Sigmoid colon (tissue), 7 donors: ENCODE measurements around the gene DPM2. TPM values are rescaled to one million over a fixed set of nuclear protein-coding genes. Genes with fewer than 3 reads are reported as not detected.

Experiments
- DNase-seq: peaks from one replicate; pipeline ENCODE4 v3.0.0-alpha.2; 2019
- H3K27ac ChIP-seq, 4 donors: fragments of 200-600 bp; sonication (generic); one replicate each; pipeline ENCODE4 v1.5.1; 2016 to 2019; ENCODE audit warnings: mild to moderate bottlenecking in 1 of 4
- H3K27me3 ChIP-seq, 3 donors: fragments of 200-600 bp; sonication (generic); one replicate each; pipeline ENCODE4 v1.5.1; 2019; ENCODE audit warnings: mild to moderate bottlenecking in 1 of 3
- H3K36me3 ChIP-seq, 4 donors: fragments of 200-600 bp; sonication (generic); one replicate each; pipeline ENCODE4 v1.5.1; 2016 to 2019
- H3K4me1 ChIP-seq, 4 donors: fragments of 200-600 bp; sonication (generic); one replicate each; pipeline ENCODE4 v1.5.1; 2017 to 2019
- H3K4me3 ChIP-seq, 4 donors: fragments of 200-600 bp; sonication (generic); one replicate each; pipeline ENCODE4 v1.5.1; 2017 to 2019; ENCODE audit warnings: mild to moderate bottlenecking in 2 of 4, moderate library complexity in 1 of 4
- H3K9me3 ChIP-seq, 4 donors: fragments of 200-600 bp in 3 of 4; sonication (generic) in 3 of 4; one replicate each; pipeline versions ENCODE4 v1.5.1 to v1.6.1; 2013 to 2019
- EP300 ChIP-seq, 4 donors: sonication (generic); formaldehyde crosslinking; IDR thresholded peaks; one replicate each; pipeline ENCODE4 v1.6.1; 2017; ENCODE audit warnings: antibody characterized with exemption in 4 of 4
- POLR2A ChIP-seq, 2 donors: fragments of 450-650 bp; IDR thresholded peaks; one replicate each; pipeline ENCODE4 v1.6.1; 2016; ENCODE audit warnings: antibody characterized with exemption in 2 of 2, mild to moderate bottlenecking in 2 of 2, moderate library complexity in 2 of 2
- POLR2AphosphoS5 ChIP-seq, 4 donors: sonication (generic); formaldehyde crosslinking; IDR thresholded peaks; one replicate each; pipeline ENCODE4 v1.6.1; 2017; ENCODE audit warnings: antibody characterized with exemption in 4 of 4
- WGBS, 2 donors: extraction: QIAGEN DNeasy Blood & Tissue Kit; methylation state at CpG; one replicate each; pipeline ENCODE4 v1.1.7; 2013; 5-methylcytosine and 5-hydroxymethylcytosine counted together
- intact Hi-C: fragments of 100-400 bp; cut with DNase I; formaldehyde crosslinking; loops from one replicate; pipeline ENCODE4 v1.15.1; 2023
- polyA plus RNA-seq, 3 donors: library from polyadenylated mRNA; stranded (reverse); fragments of 200-250 nt; gene quantifications; one replicate each; pipeline ENCODE4 v1.2.3, GENCODE V29; 2013
- total RNA-seq, 4 donors: library from RNA; depleted of rRNA; stranded (reverse); fragments of >200 nt; gene quantifications; one replicate each; pipeline ENCODE4 v1.1.0, GENCODE V29; 2016
- TF ChIP-seq, protein P1 (sequence below), 4 experiments: fragments of 450-650 bp in 3 of 4; fragments of 200-600 bp in 1 of 4; IDR thresholded peaks; one replicate each; pipeline ENCODE4 v1.5.1; 2016 to 2019; ENCODE audit warnings: antibody characterized with exemption in 4 of 4, mild to moderate bottlenecking in 3 of 4, moderate library complexity in 2 of 4
- donor health status: healthy with polysubstance abuse.
- donor health status: Bipolar disorder and iron deficiency.
- donor health status: healthy.

DPM2 gene
- total and polyA plus RNA-seq, 7 donors = 6.0 to 41.9 (median 11.9) TPM

DNA sequence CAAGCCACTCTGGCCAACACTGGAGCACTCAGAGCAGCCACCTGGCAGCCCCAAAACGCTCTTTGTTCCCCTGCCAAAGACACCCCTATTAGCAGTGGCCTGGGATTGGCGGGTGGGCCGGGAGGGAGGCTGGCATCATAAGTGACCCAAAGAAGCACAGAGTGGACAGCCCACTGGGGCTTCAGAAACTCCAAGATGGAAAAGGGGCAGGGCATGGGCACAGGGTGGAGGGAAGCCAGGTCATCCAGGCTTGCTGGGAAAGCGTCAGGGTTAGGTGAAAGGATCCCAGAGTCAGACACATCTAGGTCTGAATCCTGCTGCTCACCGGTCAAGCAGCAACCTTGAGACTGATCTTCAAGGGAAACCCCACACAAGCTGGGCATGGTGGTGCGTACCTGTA is 28.3 kb upstream of the DPM2 start:
- H3K36me3 ChIP-seq = no peaks in the 10 kb centered on the region
- peak overlapping the region in 1 of 4 donors; percentile 26 for H3K4me3 ChIP-seq
- H3K27me3 ChIP-seq = no peaks in the 10 kb centered on the region
- H3K27ac ChIP-seq = peak overlapping the region; percentile 94 to 99 (median 96)
- intact Hi-C loops = no loop called here
- TF ChIP-seq, protein P1, sequence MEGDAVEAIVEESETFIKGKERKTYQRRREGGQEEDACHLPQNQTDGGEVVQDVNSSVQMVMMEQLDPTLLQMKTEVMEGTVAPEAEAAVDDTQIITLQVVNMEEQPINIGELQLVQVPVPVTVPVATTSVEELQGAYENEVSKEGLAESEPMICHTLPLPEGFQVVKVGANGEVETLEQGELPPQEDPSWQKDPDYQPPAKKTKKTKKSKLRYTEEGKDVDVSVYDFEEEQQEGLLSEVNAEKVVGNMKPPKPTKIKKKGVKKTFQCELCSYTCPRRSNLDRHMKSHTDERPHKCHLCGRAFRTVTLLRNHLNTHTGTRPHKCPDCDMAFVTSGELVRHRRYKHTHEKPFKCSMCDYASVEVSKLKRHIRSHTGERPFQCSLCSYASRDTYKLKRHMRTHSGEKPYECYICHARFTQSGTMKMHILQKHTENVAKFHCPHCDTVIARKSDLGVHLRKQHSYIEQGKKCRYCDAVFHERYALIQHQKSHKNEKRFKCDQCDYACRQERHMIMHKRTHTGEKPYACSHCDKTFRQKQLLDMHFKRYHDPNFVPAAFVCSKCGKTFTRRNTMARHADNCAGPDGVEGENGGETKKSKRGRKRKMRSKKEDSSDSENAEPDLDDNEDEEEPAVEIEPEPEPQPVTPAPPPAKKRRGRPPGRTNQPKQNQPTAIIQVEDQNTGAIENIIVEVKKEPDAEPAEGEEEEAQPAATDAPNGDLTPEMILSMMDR (IDR thresholded peaks at IDR 0.05) = no peak
- TF ChIP-seq EP300 (IDR thresholded peaks at IDR 0.05) (no peak), POLR2A (IDR thresholded peaks at IDR 0.05) (no peak), POLR2AphosphoS5 (IDR thresholded peaks at IDR 0.05) (no peak)
- 30 to 60% methylated on average over 6 of the region's 6 CpGs for WGBS, 2 donors
- no peaks in the 10 kb centered on the region for H3K9me3 ChIP-seq
- DNase-seq = no peak
- peaks cover 0 to 100% (median 99%) of the 10 kb centered on the region in 4 donors for H3K4me1 ChIP-seq

DNA sequence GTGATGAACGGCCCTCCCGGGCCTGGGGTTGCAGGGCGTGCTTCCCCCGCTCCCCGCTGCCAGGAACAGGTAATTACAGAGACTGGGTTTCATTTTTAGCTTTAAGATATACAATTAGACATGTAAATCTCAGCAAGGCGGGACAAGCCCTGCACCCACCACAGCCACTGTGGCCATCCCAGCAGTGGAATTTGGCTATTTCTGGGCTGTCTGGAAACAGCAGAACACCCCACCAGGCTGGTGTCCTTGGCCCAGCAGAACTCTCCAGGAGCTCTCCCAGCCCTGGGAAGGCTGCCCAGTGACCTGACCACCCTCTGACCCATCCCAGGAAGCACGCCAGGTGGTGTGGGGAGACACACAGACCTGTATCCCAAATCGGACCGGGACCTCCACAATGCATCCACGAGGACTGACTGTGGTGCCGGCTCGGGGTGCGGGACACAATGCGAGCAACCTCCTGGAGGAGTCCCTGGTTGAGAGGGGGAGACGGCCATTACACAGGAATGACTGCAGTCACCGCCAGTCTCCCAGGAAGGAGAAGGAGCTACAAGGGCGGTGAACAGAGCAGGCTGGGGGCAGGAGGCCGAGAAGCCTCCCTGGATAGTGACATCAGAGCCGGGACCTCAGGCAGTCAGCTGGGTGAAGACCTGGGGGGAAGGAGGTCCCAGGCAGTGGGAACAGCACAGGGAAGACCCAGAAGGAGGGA is 25.9 kb upstream of the DPM2 start:
- DNase-seq = peak; percentile 91
- WGBS, 2 donors = 72 to 75% methylated on average over 19 of the region's 19 CpGs
- Histone ChIP-seq H3K4me3 (peak overlapping the region; percentile 5 to 23 (median 7)), H3K27ac (peak overlapping the region; percentile 94 to 99 (median 96)), H3K36me3 (no peaks in the 10 kb centered on the region), H3K27me3 (no peaks in the 10 kb centered on the region), H3K9me3 (no peaks in the 10 kb centered on the region), H3K4me1 (peaks cover 0 to 94% (median 88%) of the 10 kb centered on the region in 4 donors)
- intact Hi-C loops = no loop called here
- TF ChIP-seq POLR2A (IDR thresholded peaks at IDR 0.05) (no peak), EP300 (IDR thresholded peaks at IDR 0.05) (peak; percentile 38 to 75 (median 46)), POLR2AphosphoS5 (IDR thresholded peaks at IDR 0.05) (peak; percentile 68 to 86 (median 70))
- TF ChIP-seq, protein P1 (IDR thresholded peaks at IDR 0.05) = peak in 1 of 4 experiments; percentile 22

DNA sequence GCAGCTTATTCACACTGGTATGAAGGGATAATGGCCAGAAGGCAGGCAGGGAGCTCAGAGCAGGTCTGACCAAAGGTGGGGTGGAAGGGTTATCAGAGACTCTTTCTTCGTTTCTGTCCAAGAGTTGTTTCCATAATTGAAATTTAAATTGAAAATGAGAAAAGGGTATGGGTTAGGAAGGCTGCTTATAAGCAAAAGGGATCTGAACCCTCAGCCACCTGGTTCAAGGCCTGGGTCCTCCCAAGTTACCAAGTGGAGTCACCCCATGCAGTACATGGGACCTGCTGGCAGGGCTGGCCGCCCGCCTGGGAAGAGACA is 25.3 kb upstream of the DPM2 start:
- TF ChIP-seq POLR2A (IDR thresholded peaks at IDR 0.05) (no peak), EP300 (IDR thresholded peaks at IDR 0.05) (no peak), POLR2AphosphoS5 (IDR thresholded peaks at IDR 0.05) (no peak)
- TF ChIP-seq, protein P1 (IDR thresholded peaks at IDR 0.05) = no peak
- intact Hi-C loops = no loop called here

DNA sequence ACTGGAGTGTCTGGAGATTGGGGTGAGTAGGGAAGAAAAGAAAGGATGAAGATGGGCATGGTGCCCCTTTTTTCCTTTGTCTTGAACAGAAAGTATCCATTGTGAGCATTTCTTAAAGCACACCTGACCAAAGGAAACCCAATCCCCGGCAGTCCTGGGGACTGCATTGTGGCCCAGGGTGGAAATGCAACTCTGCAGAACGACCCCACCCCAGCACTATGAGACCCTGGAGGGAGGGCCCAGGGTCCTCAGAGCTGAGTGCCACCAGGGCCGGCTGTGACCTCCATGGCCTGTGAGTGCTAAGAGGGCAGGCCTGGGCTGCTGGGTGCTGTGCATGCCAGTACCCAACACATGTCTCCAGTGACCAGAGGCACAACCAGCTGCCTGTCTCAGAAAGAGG is 24.6 kb upstream of the DPM2 start:
- H3K4me3 ChIP-seq = no peak overlapping the region
- H3K4me1 ChIP-seq = peaks cover 0 to 82% (median 75%) of the 10 kb centered on the region in 4 donors
- intact Hi-C loops = no loop called here
- H3K9me3 ChIP-seq = no peaks in the 10 kb centered on the region
- DNase-seq = no peak
- TF ChIP-seq POLR2A (IDR thresholded peaks at IDR 0.05) = no peak
- no peak for TF ChIP-seq EP300 (IDR thresholded peaks at IDR 0.05)
- TF ChIP-seq, protein P1 (IDR thresholded peaks at IDR 0.05) = no peak
- no peak for TF ChIP-seq POLR2AphosphoS5 (IDR thresholded peaks at IDR 0.05)
- no peaks in the 10 kb centered on the region for H3K36me3 ChIP-seq
- WGBS, 2 donors = 58 to 64% methylated on average over 3 of the region's 3 CpGs
- H3K27ac ChIP-seq = peak overlapping the region; percentile 94 to 99 (median 96)
- H3K27me3 ChIP-seq = no peaks in the 10 kb centered on the region

More for the DNA sequence above, 25.3 kb upstream of the DPM2 start:
- Histone ChIP-seq H3K36me3 (no peaks in the 10 kb centered on the region), H3K27me3 (no peaks in the 10 kb centered on the region), H3K4me3 (peak overlapping the region in 2 of 4 donors; percentile 7 to 23), H3K9me3 (no peaks in the 10 kb centered on the region), H3K27ac (peak overlapping the region; percentile 94 to 99 (median 96)), H3K4me1 (peaks cover 0 to 89% (median 83%) of the 10 kb centered on the region in 4 donors)
- DNase-seq = no peak
- WGBS, 2 donors = 69 to 77% methylated on average over 3 of the region's 3 CpGs
